Ureter (tissue), 1 donor: Measurements from ENCODE around the gene BIN2. TPM values are rescaled to one million over a fixed set of nuclear protein-coding genes. Genes with fewer than 3 reads are reported as not detected.
"Not testable (repeated sequence)": the region's sequence is repeated elsewhere in the genome, so short reads cannot be mapped to it uniquely, and the experiment has no call there.

Experiments
- DNase-seq: peaks from one replicate; pipeline ENCODE4 v3.0.0-alpha.2; 2020; ENCODE audit warnings: low spot score
- total RNA-seq: library from RNA; stranded (reverse); gene quantifications from one replicate; pipeline ENCODE4 v1.2.4, GENCODE V29; 2023
- donor health status: DM: yes; HTN: yes; CAD: no.

Gene BIN2
- total RNA-seq, 1 donor from 2014 or later: 5.0 TPM

DNA sequence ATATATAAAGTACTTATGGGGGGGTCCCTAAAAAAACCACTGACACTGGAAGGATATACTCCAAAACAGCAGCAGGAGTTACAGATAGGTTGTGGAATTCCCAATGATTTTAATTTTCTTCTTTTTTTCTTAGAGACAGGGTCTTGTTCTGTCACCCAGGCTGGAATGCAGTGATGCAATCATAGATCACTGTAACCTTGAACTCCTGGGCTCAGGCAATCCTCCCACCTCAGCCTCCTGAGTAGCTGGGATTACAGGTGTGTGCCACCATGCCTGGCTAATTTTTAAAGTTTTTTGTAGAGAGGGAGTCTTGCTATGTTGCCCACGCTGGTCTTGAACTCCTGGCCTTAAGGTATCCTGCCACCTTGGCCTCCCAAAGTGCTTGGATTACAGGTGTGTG is 64.4 kb downstream of the BIN2 start:
- DNase-seq: not testable (repeated sequence)

DNA sequence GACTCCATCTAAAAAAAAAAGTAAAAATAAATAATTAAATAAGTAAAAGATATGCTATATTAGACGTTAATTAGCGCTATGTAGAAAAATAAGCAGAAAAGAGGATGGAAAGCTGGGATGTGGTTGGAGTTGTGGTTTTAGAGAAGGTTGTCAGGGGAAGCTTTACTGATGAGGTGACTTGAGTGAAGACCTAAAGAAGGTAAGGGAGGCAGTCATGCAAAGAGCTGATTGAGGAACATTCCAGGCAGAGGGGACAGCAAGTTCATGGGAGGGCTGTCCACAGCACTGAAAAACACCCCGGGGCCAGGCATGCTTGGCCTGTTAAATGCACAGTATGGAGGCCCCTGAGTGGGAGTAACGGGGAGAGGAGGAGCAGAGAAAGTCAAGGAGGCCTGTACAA is 69.4 kb downstream of the BIN2 start:
- DNase-seq: no peak

DNA sequence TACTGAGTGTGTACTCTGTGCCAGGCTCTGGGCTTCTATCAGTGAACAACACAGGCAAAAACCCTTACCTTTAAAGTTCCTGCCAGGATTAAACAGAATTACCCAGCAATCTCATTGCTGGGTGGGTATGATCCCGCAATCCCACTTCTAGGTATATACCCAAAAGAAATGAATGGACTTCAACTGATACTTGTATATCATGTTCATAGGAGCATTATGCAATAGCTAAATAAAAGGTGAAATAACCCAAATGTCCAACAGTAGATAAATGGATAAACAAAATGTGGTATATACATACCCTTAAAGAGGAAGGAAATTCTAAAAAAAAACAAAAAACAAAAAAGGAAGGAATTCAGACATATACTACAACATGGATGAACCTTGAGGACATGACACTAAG is 70.7 kb downstream of the BIN2 start:
- DNase-seq: no peak

DNA sequence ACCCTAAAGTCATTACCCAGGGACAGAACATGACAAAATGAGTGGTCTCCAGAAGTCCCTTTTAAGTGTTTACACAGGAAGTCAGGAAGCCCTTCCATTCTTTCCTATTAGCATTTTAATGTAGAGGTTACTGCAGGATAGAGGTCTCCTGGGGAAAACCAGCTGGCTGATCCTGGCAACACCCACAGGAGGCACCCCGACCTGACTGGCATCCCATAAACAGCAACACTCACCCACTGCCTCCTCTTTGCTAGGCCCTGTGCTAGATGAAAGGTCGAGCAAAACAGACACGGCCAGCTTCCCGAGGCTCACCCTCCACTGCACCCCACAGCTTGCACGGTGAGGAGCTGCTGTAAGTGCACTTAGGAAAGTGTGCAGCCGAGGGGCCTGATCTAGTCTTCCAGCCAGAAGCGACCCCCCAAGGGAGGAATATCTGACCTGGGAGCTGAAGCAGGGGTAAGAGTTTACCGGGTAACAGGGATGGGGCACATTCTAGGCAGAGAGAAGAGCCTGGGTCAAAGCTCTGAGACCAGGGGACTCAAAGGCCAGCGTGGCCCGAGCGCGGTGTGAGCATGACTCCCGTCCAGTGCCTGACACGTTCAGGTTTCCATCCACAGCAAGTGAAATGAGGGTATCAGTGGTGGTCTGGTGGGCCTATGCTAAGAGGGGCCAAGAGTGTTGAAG is 76.3 kb downstream of the BIN2 start:
- DNase-seq: no peak

DNA sequence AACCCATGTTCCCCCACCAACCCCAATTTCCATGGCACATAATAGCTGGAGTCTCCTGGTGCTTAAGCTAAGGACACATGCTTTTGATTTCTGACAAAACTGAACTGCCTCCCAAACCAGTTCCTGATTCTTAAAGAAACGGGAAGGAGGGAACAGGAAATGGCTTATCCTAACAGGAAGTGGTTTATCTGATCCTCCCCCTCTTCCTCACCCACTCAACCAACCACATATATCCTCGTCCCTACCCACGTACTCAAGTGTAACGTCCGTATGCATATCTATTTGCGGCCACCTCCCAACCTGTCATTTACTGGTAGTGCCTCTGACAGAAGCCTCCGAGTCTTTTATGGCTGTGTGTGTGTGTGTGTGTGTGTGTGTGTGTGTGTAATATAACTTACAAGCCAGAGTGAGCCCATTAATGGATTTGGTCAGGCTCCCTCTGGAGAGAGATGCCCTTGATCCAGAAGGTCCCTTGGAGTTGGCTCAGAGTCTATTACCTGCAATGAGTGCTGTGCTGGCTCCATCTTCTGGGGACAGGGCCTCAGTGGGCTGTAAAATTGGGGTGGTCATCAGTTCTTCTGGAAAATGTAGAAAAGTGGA is 77.6 kb downstream of the BIN2 start:
- no peak for DNase-seq

DNA sequence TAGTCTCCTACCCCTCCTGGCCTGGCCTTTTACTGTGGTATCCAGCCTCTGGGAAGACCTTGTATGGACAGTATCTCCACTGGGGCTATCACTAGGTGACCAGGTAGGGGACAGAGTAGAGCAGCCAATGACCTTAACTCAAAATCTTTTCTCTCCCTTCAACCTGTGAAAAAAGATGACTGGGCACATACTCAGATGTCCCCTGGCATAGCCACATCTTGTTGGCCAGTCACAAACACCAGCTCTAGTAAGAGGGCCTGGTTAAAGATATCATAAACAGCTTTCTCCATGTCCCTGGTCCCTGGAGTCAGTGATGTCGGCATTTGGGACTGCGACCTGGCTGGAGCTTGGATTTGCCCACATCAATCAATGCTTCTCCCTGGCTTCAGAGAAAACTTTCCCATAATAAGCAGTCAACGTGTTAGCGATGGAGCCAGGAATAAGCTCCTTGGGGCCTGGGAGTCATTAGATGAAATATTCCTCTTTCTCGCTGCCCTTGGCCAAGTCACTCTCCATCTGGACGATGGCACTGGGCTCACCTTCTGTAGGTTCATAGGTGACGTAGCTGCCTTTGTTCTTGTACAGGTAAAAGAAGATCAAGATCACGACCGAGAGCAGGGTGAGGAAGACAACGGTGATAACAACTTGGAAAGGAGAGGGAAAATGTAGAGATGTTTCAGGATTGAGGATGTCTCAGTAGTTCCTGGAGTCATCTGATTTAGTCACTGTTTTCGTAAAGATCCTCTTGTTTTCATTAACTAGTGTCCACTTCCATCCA is 78.3 kb downstream of the BIN2 start:
- no peak for DNase-seq

DNA sequence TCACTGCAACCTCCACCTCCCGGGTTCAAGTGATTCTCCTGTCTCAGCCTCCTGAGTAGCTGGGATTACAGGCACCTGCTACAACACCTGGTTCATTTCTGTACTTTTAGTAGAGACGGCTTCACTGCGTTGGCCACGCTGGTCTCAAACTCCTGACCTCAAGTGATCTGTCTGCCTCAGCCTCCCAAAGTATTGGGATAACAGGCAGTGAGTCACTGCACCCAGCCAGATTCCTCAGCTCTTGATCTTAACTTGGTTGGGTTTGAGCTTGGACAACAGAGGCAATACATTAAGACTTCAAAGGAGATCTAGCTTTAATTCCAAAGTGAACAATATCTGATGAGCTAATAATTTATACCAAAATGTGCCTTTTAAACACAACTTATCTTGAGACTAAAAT is 79.7 kb downstream of the BIN2 start:
- DNase-seq: no peak

DNA sequence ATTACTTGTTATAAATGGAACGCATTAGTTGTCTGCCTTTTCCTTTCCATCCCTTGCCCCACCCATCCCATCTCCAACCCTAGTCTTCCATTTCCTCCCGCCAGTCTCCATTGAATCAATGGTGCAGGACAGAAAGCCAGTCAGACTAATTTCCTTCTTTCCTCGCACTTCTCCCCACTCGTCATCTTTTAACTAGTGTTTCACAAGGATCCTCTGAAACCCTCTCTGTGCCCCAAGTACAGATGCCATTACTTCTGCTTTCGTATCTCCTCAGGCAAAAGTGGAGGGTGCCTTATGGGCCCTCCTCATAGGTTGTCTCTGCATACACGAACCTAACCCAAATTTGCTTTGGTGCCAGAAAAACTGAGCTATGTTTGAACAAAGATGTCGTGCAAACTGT is 81.1 kb downstream of the BIN2 start:
- no peak for DNase-seq

DNA sequence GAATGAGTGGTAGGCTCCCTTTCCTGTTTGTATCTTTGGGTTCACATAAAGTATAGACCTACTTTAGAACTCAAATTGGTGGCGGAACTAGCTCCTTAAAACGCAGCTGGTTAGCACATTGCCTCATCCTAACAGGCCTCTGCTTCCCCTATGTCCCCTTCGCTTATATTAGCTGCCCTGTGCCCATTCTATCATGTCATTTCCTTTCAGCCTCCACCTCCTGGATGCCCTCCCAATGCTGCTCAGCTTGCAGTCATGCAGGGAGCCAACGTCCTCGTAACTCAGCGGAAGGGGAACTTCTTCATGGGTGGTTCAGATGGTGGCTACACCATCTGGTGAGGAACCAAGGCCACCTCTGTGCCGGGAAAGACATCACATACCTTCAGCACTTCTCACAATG is 81.9 kb downstream of the BIN2 start:
- DNase-seq: no peak

DNA sequence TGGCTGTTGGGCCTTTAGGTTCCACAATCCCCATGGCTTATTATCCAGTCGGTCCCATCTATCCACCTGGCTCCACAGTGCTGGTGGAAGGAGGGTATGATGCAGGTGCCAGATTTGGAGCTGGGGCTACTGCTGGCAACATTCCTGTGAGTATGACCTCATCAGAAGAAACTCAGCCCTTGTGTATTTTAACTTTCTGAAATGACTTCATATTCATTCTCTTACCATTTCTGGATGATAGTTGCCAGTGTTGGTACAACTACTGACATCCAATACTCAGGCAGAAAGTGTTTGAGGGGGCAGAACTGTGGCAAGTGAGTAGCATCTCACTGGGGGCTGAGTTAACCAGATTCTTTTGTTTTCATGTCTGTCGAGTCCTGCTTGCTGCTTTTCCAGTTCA is 83.0 kb downstream of the BIN2 start:
- DNase-seq: no peak

DNA sequence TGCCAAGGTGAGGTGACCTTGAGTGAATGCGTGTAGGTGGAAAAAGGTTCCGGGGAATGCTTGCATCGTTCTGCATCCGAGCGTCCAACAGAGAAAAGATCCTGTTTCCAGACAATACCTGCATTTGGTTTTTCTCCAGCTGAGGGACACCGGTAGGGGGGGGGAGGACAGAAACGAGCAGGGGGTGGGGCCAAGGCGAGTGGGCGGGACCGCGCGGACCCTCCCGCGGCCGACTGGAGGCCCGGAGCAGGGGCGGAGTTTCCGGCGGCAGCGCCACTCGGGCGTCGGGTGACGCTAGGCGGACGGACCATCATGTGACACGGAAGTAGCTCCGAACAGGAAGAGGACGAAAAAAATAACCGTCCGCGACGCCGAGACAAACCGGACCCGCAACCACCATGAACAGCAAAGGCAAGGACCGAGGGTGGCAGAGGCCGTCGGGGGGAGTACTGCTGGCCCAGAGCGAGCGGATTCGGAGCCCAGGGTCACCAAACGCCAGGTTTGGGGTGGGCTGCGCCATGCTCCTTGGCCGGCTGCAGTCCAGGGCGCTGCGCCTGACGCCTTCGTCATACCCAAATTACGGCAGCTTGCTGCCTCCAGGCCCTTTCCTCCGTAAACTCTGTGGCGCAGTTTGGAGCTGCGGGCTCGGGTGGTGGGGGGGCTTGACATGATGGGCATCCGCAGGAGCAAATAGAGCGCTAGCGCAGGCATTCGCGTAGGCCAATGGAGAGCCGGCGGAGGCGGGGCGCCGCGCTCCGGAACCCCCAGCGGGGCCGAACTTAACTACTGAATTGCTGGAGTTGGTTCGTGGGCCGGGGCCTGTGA is 85.3 kb downstream of the BIN2 start, which contains the start of gene DAZAP2:
DAZAP2 (plus strand) TSS at position 317 of the 825 bp plus-strand sequence; CDS start at position 399, 82 bp downstream.
- DNase-seq: peak; percentile 98

DNA sequence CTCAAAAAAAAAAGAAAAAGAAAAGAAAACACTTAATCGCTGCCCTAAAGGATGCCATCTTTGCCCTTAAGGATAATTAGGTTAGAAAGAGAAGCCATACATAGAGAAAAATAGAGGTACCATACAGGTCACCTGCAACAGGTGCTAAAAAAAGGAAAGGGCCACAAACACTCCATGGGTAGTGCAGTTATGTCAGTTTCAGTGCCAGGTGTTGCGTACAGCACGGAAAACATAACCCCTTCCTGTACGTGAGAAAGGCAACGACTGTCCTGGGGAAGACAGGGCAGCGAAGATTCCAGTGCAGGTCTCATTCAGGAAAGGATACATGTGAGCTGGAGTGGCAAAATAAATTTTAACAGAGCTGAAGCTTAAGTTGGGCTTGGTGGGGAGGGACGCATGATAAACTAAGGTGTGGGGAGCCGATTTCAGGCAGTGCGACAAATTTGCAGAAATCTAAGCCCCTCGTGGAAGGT is 85.9 kb downstream of the BIN2 start:
- no peak for DNase-seq

DNA sequence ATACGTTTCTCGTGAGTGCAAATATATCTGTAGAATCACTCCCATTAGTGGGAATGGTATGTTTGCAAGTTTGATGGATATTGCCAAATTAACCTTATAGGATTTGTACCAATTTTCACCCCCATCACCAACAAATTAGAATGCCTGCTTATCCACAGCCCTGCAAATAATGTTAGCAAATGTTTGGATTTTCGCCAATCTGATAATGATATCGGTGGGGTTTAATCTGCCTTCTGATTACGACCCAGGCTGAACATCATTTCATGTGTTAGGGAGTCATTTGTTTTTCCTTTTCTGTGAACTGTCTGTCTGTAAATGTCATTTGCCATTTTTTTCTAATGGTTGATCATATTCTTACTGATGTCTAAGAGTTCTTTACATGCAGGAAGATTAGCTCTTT is 89.4 kb downstream of the BIN2 start:
- no peak for DNase-seq

DNA sequence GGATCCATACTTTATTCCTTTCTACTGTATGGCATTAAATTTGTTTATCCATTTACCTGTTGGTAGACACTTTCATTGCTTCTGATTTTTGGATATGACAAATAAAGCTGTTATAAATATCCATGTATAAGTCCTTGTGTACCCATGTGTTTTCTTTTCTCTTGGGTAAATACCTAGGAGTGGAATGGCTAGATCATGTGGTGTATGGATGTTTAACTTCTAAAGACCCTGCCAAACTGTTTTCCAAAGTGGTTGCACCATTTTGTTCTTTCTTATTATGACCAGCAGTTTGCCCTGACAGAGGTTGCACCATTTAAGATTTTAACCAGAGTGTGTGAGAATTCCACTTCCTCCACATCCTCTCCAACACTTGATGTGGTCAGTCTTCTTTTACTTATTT is 91.3 kb downstream of the BIN2 start:
- DNase-seq: no peak

Other genes starting within 250 kb of the BIN2 start
- 26.2 TPM for gene CSRNP2, start 240.6 kb downstream of the BIN2 start, total RNA-seq
- gene TFCP2, start 151.0 kb downstream of the BIN2 start, total RNA-seq: 45.5 TPM
- gene POU6F1, start 106.1 kb downstream of the BIN2 start, total RNA-seq: 19.8 TPM
- gene DAZAP2, start 85.3 kb downstream of the BIN2 start, total RNA-seq: 221 TPM
- 52.7 TPM for gene SMAGP, start 53.8 kb downstream of the BIN2 start, total RNA-seq
- gene CELA1, start 22.5 kb upstream of the BIN2 start, total RNA-seq: not detected
- 9.9 TPM for gene GALNT6, start 67.2 kb upstream of the BIN2 start, total RNA-seq
- 3.0 TPM for gene SLC4A8, start 100.7 kb upstream of the BIN2 start, total RNA-seq